Mammary epithelial cell (primary cell): Measurements from ENCODE around the gene DCLK3.

Source experiments
- CTCF ChIP-seq, 2 donors: IDR thresholded peaks in 1 of 2; conservative IDR thresholded peaks in 1 of 2; 2 replicates each; pipeline ENCODE4 v1.5.1; 2011 to 2012; ENCODE audit warnings: inconsistent platforms in 2 of 2, low read length in 2 of 2, mild to moderate bottlenecking in 2 of 2, control low read depth in 1 of 2, low read depth in 1 of 2; ENCODE audit not compliant: insufficient read depth in 1 of 2; ENCODE audit errors: extremely low read depth in 1 of 2
- EZH2 ChIP-seq: IDR thresholded peaks from 2 replicates; pipeline ENCODE4 v1.6.1; 2012; ENCODE audit warnings: low read length, inconsistent platforms, borderline replicate concordance

DNA sequence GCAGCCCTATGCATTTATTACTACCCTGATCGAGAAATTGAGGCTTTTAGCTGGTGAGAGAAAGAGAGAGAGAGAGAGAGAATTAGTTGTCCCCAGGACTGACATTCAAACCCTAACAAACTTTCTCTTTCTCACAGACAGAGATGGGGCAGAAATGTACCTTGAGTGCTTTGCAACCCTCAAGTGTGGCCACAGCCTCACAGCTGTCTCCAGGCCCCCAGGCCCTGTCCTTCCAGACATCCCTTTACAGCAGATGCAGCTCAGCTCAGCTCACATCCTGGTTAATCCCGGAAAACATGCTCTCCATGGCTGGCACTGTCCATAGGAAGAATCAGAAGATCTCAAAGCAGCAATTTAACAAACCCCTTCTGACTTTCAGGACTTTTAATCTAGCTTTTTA, 67.6 kb downstream of the DCLK3 start:
- TF ChIP-seq CTCF (conservative IDR thresholded peaks at IDR 0.05 in 1 of 2, IDR thresholded peaks at IDR 0.05 in 1 of 2; ENCODE audit: extremely low read depth in 1 of 2, insufficient read depth in 1 of 2, low read depth in 1 of 2, low read length in 2 of 2) (no peak), EZH2 (no peak)
